Measurements from ENCODE around the gene ANKRD23. TPM values are rescaled to one million over a fixed set of nuclear protein-coding genes. Genes with fewer than 3 reads are reported as not detected.

Gene ANKRD23
- total and polyA plus RNA-seq, 2 of the 4 experiments (the other 2 are of a cell fraction), result 0.54 to 1.5 TPM

DNA sequence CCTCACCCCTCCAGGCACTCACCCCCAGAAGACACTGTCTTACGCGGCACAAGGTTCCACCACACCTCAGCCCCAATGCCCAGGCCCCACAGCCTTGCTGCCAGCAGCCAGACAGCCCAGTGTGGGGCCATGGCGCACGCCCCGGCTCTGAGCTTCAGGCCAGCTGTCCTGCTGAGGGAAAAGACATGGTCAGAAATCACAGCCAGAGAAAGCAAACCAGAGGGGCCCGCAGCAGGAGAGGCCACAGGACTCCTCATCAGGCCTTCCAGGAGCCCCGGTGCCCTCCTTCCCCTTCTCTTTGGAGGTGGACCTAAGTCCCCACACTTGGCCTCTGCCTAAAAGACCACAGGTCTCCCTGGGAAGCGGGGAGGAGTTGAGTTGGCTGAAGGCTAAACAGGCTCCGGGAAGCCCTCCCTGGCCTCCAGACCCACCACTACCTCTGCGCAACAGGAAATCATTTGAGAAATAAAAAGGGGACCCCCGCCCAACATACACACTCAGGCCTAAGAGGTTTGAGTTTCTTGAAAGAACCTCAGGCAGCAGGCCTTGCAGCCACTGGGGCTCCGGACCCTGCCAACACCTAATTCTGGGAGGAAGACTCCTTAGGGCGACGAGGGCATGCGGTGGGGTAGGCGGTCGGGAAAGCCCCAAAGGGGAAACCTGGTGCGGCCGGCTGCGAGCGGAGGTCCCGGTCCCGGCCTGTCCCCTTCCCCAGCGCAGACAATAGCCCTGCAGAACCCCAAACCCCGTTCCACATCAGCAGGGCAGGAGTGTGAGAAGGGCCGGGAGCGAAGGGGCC, 24.1 kb upstream of the ANKRD23 start:
- H3K56ac ChIP-seq (ENCODE audit: extremely low read depth, insufficient read depth, low read length), result peak overlapping the region; percentile 75
- peak overlapping the region; percentile 36; the same call in 1 of the 2 replicates for H3K18ac ChIP-seq (ENCODE audit: low read depth, low read length)
- H4K91ac ChIP-seq (ENCODE audit: insufficient read depth, low read depth, low read length), result peak overlapping the region; percentile 67
- peaks cover 39% of the 10 kb centered on the region for H4K20me1 ChIP-seq (ENCODE audit: insufficient read depth, low read length)
- no peak; the same call in none of the 2 replicates for ATAC-seq (ENCODE audit: low read depth)
- H2AK9ac ChIP-seq (replicated peaks; ENCODE audit: low read depth, low read length, poor library complexity), result peak overlapping the region; percentile 100
- peak overlapping the region; percentile 69 for H2BK5ac ChIP-seq (ENCODE audit: low read depth, low read length, poor library complexity, severe bottlenecking)
- H2BK120ac ChIP-seq (ENCODE audit: low read depth, low read length), result peak overlapping the region; percentile 44; the same call in 1 of the 2 replicates
- POLR2A ChIA-PET (ENCODE audit: unreplicated experiment), result interaction anchor here (0.5 to 1.0 kb wide), 3 partner anchors 24 to 550 kb away, joined by 3 read pairs; no protein-coding TSS in a partner anchor
- H3K14ac ChIP-seq (replicated peaks; ENCODE audit: low read depth, low read length), result peak overlapping the region; percentile 95
- H2BK15ac ChIP-seq (ENCODE audit: low read depth, low read length), result 0 out of 3 replicates have a peak overlapping the region, but pooled peaks have one; percentile 25
- H3K23ac ChIP-seq (ENCODE audit: low read depth, low read length), result peak overlapping the region; percentile 95
- peak overlapping the region; percentile 76 to 84 for H4K8ac ChIP-seq (ENCODE audit: low read depth in 2 of 2, low read length in 2 of 2)
- H3K4ac ChIP-seq (ENCODE audit: low read depth, low read length), result peak overlapping the region; percentile 95
- intact Hi-C loops (cut with micrococcal nuclease) (loop anchor here (1.0 kb wide), 2 partner anchors 10 to 92 kb away; partner anchors contain the start of gene ANKRD39), dilution Hi-C loops (cut with HindIII; ENCODE audit: low sequenced_read_pairs, unreplicated experiment) (no loop called here), in situ Hi-C loops (cut with MboI; ENCODE audit: low sequenced_read_pairs) (loop anchor here (25.0 kb wide), 1 partner anchor 244 kb away; the partner anchor contains the start of gene ANKRD36)
- H4K5ac ChIP-seq (ENCODE audit: low read depth, low read length), result peak overlapping the region; percentile 7
- H3K9ac ChIP-seq (ENCODE audit: low read depth, low read length), result peak overlapping the region; percentile 83
- no peak overlapping the region; the same call in 1 of the 2 replicates for H2BK20ac ChIP-seq (ENCODE audit: low read depth, low read length)
- DNase-seq, result no peak
- WGBS, 2 experiments (ENCODE audit: extremely low coverage in 2 of 2, insufficient read length in 1 of 2), result 0% methylated on average over 4 of the region's 27 CpGs; no CpG with 5 or more reads in 1 of the 2 experiments
- H3K9me1 ChIP-seq (ENCODE audit: insufficient read depth, low read length), result no peaks in the 10 kb centered on the region; the same call in 1 of the 2 replicates
- H3K4me2 ChIP-seq (ENCODE audit: low read depth, low read length), result peak overlapping the region; percentile 94
- no peaks in the 10 kb centered on the region for H3K9me3 ChIP-seq (ENCODE audit: control insufficient read depth, insufficient read depth, low read length)
- peaks cover 5 to 45% of the 10 kb centered on the region in 2 experiments for H3K79me1 ChIP-seq (ENCODE audit: low read depth in 1 of 2, low read length in 2 of 2)
- H3K4me3 ChIP-seq (ENCODE audit: insufficient read depth, low read depth, low read length), result peak overlapping the region; percentile 87
- CTCF ChIA-PET, result interaction anchor here (0.9 to 3.6 kb wide), 5 partner anchors 10 to 283 kb away, joined by 3 to 20 read pairs (median 3); partner anchors contain the start of gene ANKRD39
- H2AFZ ChIP-seq (replicated peaks; ENCODE audit: low read length, poor library complexity), result peak overlapping the region; percentile 98
- peaks cover 43% of the 10 kb centered on the region for H3K36me3 ChIP-seq (ENCODE audit: control insufficient read depth, insufficient read depth, low read length)
- peaks cover 7% of the 10 kb centered on the region; the same call in 1 of the 2 replicates for H3K4me1 ChIP-seq (ENCODE audit: control insufficient read depth, insufficient read depth, low read length)
- H3K27me3 ChIP-seq (ENCODE audit: control insufficient read depth, insufficient read depth, low read length), result no peaks in the 10 kb centered on the region
- peak overlapping the region; percentile 94 for H2AK5ac ChIP-seq (ENCODE audit: low read depth, low read length)
- no TSS peak for BruUV-seq (replicated peaks)
- TF ChIP-seq RCOR1 (IDR thresholded peaks at IDR 0.05; ENCODE audit: insufficient replicate concordance, low read length), result no peak
- peak; percentile 48; the same call in 1 of the 2 replicates for TF ChIP-seq MXI1 (IDR thresholded peaks at IDR 0.05; ENCODE audit: borderline replicate concordance, low read depth, low read length)
- no peak for TF ChIP-seq NFE2L2 (IDR thresholded peaks at IDR 0.05; ENCODE audit: low read depth, low read length)
- peak overlapping the region; percentile 88 for H3K27ac ChIP-seq (ENCODE audit: insufficient read depth, low read length)

Data from IMR-90 (cell line).